Astrocyte (in vitro differentiated cells and primary cell): ENCODE data around the gene CLIP4. TPM values are rescaled to one million over a fixed set of nuclear protein-coding genes. Genes with fewer than 3 reads are reported as not detected.

Source experiments
- DNase-seq: peaks from one replicate; pipeline ENCODE4 v3.0.0-alpha.2; 2010; ENCODE audit warnings: low read depth
- FAIRE-seq: peaks from 2 replicates; lab custom pipeline; 2011; peaks lifted over from hg19 to GRCh38; lab: Jason Lieb, UNC
- H2AFZ ChIP-seq: 2 replicates; pipeline ENCODE4 v1.6.0; 2012; ENCODE audit warnings: low read depth, low read length, inconsistent platforms
- H3K27ac ChIP-seq: 2 replicates; pipeline ENCODE4 v1.5.1; 2011; ENCODE audit warnings: low read depth, low read length, inconsistent platforms
- H3K27me3 ChIP-seq: 2 replicates; pipeline ENCODE4 v1.6.0; 2011; ENCODE audit warnings: low read length, inconsistent platforms; ENCODE audit not compliant: insufficient read depth
- H3K36me3 ChIP-seq: 2 replicates; pipeline ENCODE4 v1.5.1; 2011; ENCODE audit warnings: low read length, inconsistent platforms; ENCODE audit not compliant: insufficient read depth
- H3K4me1 ChIP-seq: 2 replicates; pipeline ENCODE4 v1.5.1; 2011; ENCODE audit warnings: low read length, inconsistent platforms; ENCODE audit not compliant: insufficient read depth
- H3K4me2 ChIP-seq: 2 replicates; pipeline ENCODE4 v1.6.0; 2012; ENCODE audit warnings: low read length, inconsistent platforms
- H3K4me3 ChIP-seq: 2 replicates; pipeline ENCODE4 v1.5.1; 2011; ENCODE audit warnings: low read depth, mild to moderate bottlenecking, low read length, inconsistent platforms; ENCODE audit not compliant: insufficient read depth
- H3K79me2 ChIP-seq: 2 replicates; pipeline ENCODE4 v1.6.0; 2012; ENCODE audit warnings: mild to moderate bottlenecking, low read length, inconsistent platforms; ENCODE audit not compliant: insufficient read depth
- H3K9ac ChIP-seq: 2 replicates; pipeline ENCODE4 v1.6.0; 2012; ENCODE audit warnings: mild to moderate bottlenecking, low read length, inconsistent platforms
- H3K9me3 ChIP-seq: 2 replicates; pipeline ENCODE4 v1.5.1; 2012; ENCODE audit warnings: low read depth, mild to moderate bottlenecking, low read length, inconsistent platforms; ENCODE audit not compliant: insufficient read depth
- H4K20me1 ChIP-seq: 2 replicates; pipeline ENCODE4 v1.6.0; 2012; ENCODE audit warnings: low read length, inconsistent platforms; ENCODE audit not compliant: insufficient read depth
- H3K27ac Mint-ChIP-seq: one replicate; pipeline ENCODE4 v1.8.0; 2021; ENCODE audit warnings: mild to moderate bottlenecking, mixed read lengths; ENCODE audit not compliant: unreplicated experiment
- H3K27me3 Mint-ChIP-seq: one replicate; pipeline ENCODE4 v1.8.0; 2021; ENCODE audit warnings: low read depth, mixed read lengths; ENCODE audit not compliant: unreplicated experiment
- H3K36me3 Mint-ChIP-seq: one replicate; pipeline ENCODE4 v1.8.0; 2021; ENCODE audit warnings: low read depth, mixed read lengths; ENCODE audit not compliant: unreplicated experiment
- H3K4me1 Mint-ChIP-seq: one replicate; pipeline ENCODE4 v1.8.0; 2021; ENCODE audit warnings: low read depth, mixed read lengths; ENCODE audit not compliant: unreplicated experiment
- H3K4me3 Mint-ChIP-seq: one replicate; pipeline ENCODE4 v1.8.0; 2021; ENCODE audit warnings: mild to moderate bottlenecking, moderate library complexity, mixed read lengths; ENCODE audit not compliant: unreplicated experiment
- H3K9me3 Mint-ChIP-seq: one replicate; pipeline ENCODE4 v1.8.0; 2021; ENCODE audit warnings: mild to moderate bottlenecking, mixed read lengths; ENCODE audit not compliant: unreplicated experiment
- CTCF ChIP-seq: IDR thresholded peaks from 2 replicates; pipeline ENCODE4 v1.5.1; 2011; ENCODE audit warnings: low read depth, mild to moderate bottlenecking, inconsistent platforms, low read length, moderate library complexity; ENCODE audit not compliant: insufficient read depth
- EZH2 ChIP-seq: IDR thresholded peaks from 2 replicates; pipeline ENCODE4 v1.6.1; 2012; ENCODE audit warnings: mild to moderate bottlenecking, low read length, inconsistent platforms; ENCODE audit not compliant: insufficient read depth
- total RNA-seq: library from RNA; stranded (reverse); gene quantifications from 2 replicates; pipeline ENCODE4 v1.2.1, GENCODE V29; 2021

Gene CLIP4
- total RNA-seq, 1 donor from 2014 or later: 18.4 TPM

DNA sequence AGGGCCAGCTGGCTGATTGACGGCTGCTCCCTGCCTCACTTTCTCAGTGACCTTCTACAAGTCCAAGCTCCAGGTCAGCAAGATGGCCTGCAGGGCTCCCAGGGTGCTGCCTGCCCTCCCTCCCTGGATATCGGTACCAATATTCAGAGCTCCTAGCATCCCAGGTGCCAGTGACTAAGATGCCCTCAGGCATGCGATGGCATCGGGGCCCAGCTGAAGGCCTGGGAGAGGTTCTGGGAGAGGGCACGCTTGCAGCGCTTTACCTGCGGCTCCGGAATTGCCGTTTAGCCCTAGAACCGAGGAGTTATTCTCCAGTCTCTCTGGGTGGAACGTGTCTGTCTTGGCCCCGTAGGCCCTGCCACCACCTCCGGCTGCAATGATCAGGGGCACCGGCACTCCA is 116.8 kb downstream of the CLIP4 start:
- no peak overlapping the region for H3K4me3 ChIP-seq
- no peak overlapping the region for H3K27ac Mint-ChIP-seq

DNA sequence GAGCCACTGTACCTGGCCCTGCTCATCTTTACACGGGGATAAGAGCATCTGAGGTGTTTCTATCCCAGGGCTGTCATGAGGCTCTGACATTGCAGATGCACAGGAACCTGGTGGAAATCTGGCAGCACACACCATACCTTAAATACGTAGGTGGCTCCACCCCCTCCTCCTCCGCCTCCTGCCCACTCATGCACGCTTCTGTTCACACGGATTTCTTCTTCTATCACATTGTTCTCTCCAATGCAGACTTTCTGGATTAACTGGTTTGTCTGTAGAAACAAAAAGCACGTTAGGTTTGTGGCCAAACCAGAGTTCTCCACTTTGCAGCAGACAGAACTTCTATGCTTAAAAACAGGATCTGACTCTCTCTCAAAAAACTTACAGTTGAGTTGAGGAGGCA is 118.2 kb downstream of the CLIP4 start:
- H3K4me3 Mint-ChIP-seq: no peak overlapping the region
- H3K79me2 ChIP-seq: no peaks in the 10 kb centered on the region

More for the DNA sequence above, 116.8 kb downstream of the CLIP4 start:
- Histone ChIP-seq H3K27ac (no peak overlapping the region), H3K79me2 (no peaks in the 10 kb centered on the region), H2AFZ (no peak overlapping the region), H3K9me3 (no peaks in the 10 kb centered on the region), H3K36me3 (no peaks in the 10 kb centered on the region), H3K27me3 (peaks cover 21% of the 10 kb centered on the region), H3K9ac (no peak overlapping the region), H4K20me1 (no peaks in the 10 kb centered on the region), H3K4me1 (peaks cover 3% of the 10 kb centered on the region), H3K4me2 (no peak overlapping the region)
- DNase-seq (no peak), FAIRE-seq (no peak)
- no peak for TF ChIP-seq CTCF
- TF ChIP-seq EZH2: no peak
- Mint-ChIP-seq H3K27me3 (peaks cover 62% of the 10 kb centered on the region), H3K4me1 (peaks cover 20% of the 10 kb centered on the region), H3K9me3 (peaks cover 4% of the 10 kb centered on the region), H3K4me3 (no peak overlapping the region), H3K36me3 (no peaks in the 10 kb centered on the region)

More for the DNA sequence above, 118.2 kb downstream of the CLIP4 start:
- DNase-seq (no peak), FAIRE-seq (no peak)
- Mint-ChIP-seq H3K27ac (no peak overlapping the region), H3K36me3 (no peaks in the 10 kb centered on the region), H3K27me3 (peaks cover 56% of the 10 kb centered on the region), H3K9me3 (peaks cover 4% of the 10 kb centered on the region), H3K4me1 (peaks cover 6% of the 10 kb centered on the region)
- Histone ChIP-seq H3K9me3 (no peaks in the 10 kb centered on the region), H2AFZ (no peak overlapping the region), H3K27me3 (peaks cover 16% of the 10 kb centered on the region), H3K36me3 (no peaks in the 10 kb centered on the region), H3K4me3 (no peak overlapping the region), H3K4me2 (no peak overlapping the region), H3K27ac (no peak overlapping the region), H4K20me1 (no peaks in the 10 kb centered on the region), H3K9ac (no peak overlapping the region), H3K4me1 (peaks cover under 1% of the 10 kb centered on the region)
- no peak for TF ChIP-seq CTCF
